Activated T-cell treated with anti-CD3 and anti-CD28 coated beads for 4 hours (primary cell): ENCODE results near the gene KCNQ1OT1.

Source experiments
- DNase-seq: peaks from one replicate; pipeline ENCODE4 v3.0.0-alpha.2; 2020

KCNQ1OT1 gene

GRCh38 chr11:2566223-2567025 lies 133.4 kb downstream of the KCNQ1OT1 start:
- no peak for DNase-seq

GRCh38 chr11:2565447-2566222 lies 134.2 kb downstream of the KCNQ1OT1 start:
- DNase-seq = no peak

GRCh38 chr11:2564588-2565425 lies 135.0 kb downstream of the KCNQ1OT1 start:
- DNase-seq = no peak

- DNase-seq = no peak
Observed at GRCh38 chr11:2564008-2564530, 135.7 kb downstream of the KCNQ1OT1 start.

- no peak for DNase-seq
Observed at GRCh38 chr11:2563213-2564007, 136.4 kb downstream of the KCNQ1OT1 start.

- no peak for DNase-seq
Observed at GRCh38 chr11:2562890-2563212, 136.9 kb downstream of the KCNQ1OT1 start.

GRCh38 chr11:2561696-2562581 lies 137.9 kb downstream of the KCNQ1OT1 start:
- DNase-seq = no peak

- DNase-seq = no peak
Observed at GRCh38 chr11:2559527-2560311, 140.1 kb downstream of the KCNQ1OT1 start.

- no peak for DNase-seq
Observed at GRCh38 chr11:2558861-2559526, 140.8 kb downstream of the KCNQ1OT1 start.

- DNase-seq = no peak
Observed at GRCh38 chr11:2558397-2558796, 141.4 kb downstream of the KCNQ1OT1 start.
